Activated CD4-positive, CD25-positive, alpha-beta regulatory T cell treated with anti-CD3 and anti-CD28 coated beads, Interleukin-2, amount 50 U/mL, for 24 hours (primary cell): ENCODE data around the gene PLA2R1.

Experiments used
- ATAC-seq, 2 donors: fragments of 150-1000 bp; cut with Tn5 transposase; one replicate each; pipeline ENCODE4 v1.10.0; 2021; ENCODE audit warnings: mild to moderate bottlenecking in 1 of 2, moderate library complexity in 1 of 2

The PLA2R1 gene

GRCh38 chr2:160062292-160063005, at the start of gene PLA2R1:
Gene PLA2R1, minus strand, starts transcription at chr2:160062615. Its CDS starts 212 bp downstream, at chr2:160062403.
- ATAC-seq: no peak

- ATAC-seq: no peak
Measured at GRCh38 chr2:160110674-160111239, 48.3 kb upstream of the PLA2R1 start.

GRCh38 chr2:160109939-160110673, 47.7 kb upstream of the PLA2R1 start:
- ATAC-seq: peak in 1 of 2 donors; percentile 36

DNA sequence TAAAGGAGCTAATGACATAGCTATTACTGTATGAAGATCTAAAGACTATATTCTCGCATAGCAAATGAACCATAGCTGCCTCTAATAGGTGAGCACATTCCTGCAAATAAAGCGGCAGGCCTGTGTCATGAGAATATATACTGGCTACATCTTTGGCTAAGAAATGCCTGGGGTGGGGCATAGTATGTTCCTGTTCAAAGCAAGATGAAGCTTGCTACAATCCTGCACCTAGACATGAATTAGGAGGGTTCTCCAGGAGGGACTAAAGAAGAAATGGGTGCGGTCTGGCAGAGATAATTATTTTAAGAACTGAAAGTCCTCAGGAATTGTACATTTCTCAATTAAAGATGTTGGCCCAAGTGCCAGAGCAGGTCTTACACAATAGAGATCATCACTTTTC, 46.8 kb upstream of the PLA2R1 start:
- ATAC-seq: no peak

DNA sequence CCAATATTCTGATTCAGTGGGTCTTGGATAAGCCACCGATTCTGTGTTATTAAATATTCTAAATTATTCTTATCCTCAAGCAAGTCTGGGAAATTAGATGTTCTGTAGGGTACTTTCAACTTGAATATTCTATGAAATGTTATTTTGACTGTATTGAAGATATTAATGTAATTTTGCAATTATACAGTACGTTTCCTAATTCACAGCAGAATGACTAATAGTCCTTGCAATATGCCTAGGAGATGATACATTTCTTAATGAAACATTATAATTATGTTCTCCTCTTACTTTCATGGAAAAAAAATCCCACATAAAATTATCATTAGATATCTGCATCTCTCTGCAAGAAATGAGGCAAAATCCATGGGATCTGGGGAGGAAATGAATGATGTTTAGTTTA, 46.2 kb upstream of the PLA2R1 start:
- no peak for ATAC-seq

- ATAC-seq: no peak
Measured at GRCh38 chr2:160105366-160105765, 43.0 kb upstream of the PLA2R1 start.

DNA sequence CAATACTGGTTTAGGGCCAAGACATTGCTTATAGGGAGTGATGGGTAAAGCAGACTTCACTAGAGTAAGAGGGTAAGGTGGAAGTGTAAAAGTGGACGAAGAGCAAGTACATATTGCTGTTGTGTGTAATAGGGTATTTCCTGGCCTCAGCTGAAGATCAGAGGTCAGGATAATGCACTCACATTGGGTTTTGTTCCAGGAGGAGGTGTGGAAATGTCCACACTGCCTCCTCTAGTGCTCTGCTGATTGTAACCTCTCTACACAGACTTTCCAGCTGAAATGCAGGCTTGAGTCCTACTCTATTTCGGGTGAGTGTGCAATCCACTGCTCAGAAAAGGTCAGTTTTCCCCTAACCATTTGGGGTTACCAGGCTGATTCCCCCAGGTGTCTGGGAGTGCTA, 41.7 kb upstream of the PLA2R1 start:
- ATAC-seq: peak in 1 of 2 donors; percentile 13

DNA sequence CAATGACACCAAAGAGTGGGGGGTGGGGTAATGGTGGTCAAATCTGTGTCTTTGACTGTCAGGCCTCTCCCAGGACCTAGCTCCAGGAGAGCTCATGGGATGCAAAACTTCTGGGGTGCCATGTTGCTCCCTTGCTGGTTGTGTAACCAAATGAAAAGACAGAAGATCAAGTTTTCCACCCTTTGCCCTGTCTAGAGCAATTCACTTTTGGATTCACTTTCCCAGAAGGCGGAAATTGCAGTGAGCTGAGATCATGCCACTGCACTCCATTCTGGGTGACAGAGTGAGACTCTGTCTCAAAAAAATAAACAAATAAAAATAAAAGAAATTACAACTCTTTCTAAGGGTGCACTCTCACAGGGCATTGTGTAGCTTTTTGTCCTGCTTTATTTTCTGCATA, 34.9 kb upstream of the PLA2R1 start:
- ATAC-seq: no peak

GRCh38 chr2:160096409-160096808, 34.0 kb upstream of the PLA2R1 start:
- ATAC-seq: peak; percentile 41 to 69

- ATAC-seq: no peak
Measured at GRCh38 chr2:160092445-160092844, 30.0 kb upstream of the PLA2R1 start.

- no peak for ATAC-seq
Measured at GRCh38 chr2:160091381-160091780, 29.0 kb upstream of the PLA2R1 start.

GRCh38 chr2:160087854-160088745, 25.7 kb upstream of the PLA2R1 start:
- ATAC-seq: no peak

DNA sequence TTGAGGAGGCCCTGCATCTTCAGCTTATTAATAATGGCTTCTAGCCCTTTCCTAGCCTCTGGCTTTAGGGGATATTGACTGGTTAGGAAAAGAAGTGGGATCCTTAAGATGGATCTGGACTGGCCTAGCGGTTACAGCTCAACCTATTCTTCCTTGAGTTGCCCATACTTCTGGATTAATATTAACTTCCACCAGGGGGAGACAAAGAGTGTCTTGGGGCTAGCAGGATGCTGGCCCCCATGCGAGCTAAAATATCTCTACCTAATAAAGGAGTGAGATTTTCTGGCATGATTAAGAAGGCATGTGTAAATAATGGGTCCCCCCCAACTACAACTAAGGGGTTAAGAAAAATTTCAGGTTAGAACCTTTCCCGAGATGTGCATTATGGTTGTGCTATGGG, 23.2 kb upstream of the PLA2R1 start:
- ATAC-seq: no peak

- no peak for ATAC-seq
Measured at GRCh38 chr2:160077912-160078810, 15.7 kb upstream of the PLA2R1 start.

DNA sequence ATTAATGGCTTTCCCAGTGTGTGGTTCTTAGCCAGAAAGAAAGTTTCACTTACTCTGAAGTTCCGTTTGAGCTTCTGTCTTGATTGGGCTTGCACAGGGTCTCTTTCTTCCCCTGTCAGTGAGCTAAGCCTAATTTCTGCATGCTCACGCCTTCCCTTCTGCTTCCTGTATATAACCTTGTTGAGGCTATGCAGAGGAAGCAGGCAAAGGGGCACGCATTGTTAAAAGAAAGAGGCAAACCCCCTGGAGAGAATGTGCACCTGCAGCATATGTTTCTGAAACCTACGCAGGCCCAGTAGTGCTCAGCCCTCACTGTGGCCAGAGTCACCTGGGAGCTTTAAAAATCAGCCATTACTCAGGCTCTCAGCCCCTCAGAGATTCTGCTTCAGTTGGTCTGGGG, 14.5 kb upstream of the PLA2R1 start:
- ATAC-seq: no peak

- ATAC-seq: no peak
Measured at GRCh38 chr2:160076241-160076640, 13.8 kb upstream of the PLA2R1 start.

DNA sequence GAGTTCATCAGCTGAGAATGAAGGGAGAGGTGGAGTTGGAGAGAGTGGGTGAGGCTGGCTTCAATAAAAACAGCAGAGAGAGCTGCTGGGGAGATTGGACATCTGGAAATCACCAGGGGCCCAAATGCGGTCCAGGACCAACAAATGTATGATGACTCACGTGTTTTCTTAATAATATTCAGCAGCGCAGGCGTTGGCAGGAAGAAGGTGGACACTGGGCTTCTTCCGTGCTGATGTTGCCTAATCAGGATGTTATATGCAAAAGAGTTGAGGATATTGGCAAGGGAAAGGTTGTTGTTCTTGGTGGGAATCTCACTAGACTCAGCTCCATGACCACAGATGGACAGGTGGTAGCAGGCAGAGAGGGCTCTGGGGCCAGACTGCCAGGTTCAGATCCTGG, 12.8 kb upstream of the PLA2R1 start:
- ATAC-seq: no peak

DNA sequence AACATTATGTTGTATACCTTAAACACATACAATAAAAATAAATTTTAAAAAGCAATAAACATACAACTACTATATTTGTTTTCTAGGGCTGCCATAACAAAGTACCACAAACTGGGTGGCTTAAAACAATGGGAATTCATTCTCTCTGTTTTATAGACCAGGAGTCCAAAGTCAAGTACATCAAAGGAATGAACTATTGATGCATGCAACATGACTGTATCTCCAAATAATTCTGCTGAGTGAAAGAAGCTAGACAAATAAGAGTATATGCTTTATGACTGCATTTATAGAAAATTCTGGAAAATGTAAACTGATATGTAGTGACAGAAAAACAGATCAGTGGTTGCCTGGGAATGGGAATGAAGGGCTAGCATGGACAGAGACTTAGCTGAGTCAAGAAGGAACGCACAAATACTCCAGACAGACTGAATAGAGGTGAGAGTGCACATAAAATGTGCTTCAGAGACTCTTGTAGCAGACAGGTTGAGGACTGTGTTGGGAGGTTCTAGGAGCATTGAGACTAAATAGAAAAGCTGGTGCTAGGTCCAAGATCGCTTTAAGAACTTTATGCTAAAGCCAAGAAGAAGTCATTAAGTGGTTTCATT, 11.0 kb upstream of the PLA2R1 start:
- ATAC-seq: no peak

DNA sequence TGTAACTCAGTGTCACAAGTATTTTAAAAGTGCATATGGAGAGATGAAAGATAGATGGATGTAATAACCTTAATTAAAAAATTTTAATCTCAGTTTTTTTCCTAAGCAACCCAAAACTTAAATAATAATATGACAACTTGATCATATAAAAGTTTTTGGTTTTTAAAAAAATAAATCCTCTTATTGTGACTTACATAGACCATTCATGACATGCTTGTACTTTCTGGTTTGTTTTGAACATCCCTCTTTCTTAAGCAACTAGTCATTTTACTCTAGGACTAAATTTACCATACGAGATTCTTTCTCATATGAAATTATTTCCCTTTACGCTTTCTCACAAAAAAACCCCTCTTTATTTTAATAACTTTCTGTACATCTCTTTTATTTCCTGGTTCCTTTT, 6.5 kb upstream of the PLA2R1 start:
- ATAC-seq: no peak

DNA sequence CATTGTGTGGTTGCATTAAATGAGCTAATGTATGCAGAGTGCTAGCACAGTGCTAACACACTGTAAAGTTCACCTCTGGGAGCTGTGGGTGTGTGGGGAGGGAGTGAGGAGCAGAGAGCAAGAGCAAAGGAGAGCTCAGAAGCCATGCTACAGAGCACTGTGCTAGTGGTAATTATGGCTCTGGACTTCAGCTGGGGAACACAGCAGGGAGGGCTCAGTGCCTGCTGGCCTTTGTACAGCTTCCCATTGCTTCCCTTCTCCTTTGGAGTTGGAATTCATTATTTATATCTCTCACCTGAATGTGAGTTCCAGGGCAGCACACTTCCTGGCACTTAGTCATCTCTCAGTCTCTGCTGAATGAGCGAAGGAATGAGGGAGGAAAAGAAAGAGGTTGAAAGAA, 2.5 kb upstream of the PLA2R1 start:
- ATAC-seq: no peak

GRCh38 chr2:160063879-160064612, 1.6 kb upstream of the PLA2R1 start:
- no peak for ATAC-seq
